Subcutaneous abdominal adipose tissue (tissue), 5 donors: ENCODE results near the gene NDUFA7.
A peak's percentile ranks its signal among the peaks of the same experiment; 100 is the strongest.

Experiments used
- H3K27ac ChIP-seq: one replicate; pipeline ENCODE4 v1.7.0; 2013; ENCODE audit warnings: low read depth, mild to moderate bottlenecking, inconsistent platforms, low read length, moderate library complexity
- H3K27me3 ChIP-seq, 5 donors: one replicate each; pipeline ENCODE4 v1.7.0; 2013; ENCODE audit warnings: low read length in 5 of 5, inconsistent platforms in 1 of 5; ENCODE audit not compliant: control insufficient read depth in 5 of 5, insufficient read depth in 4 of 5
- H3K36me3 ChIP-seq, 5 donors: one replicate each; pipeline ENCODE4 v1.7.0; 2013; ENCODE audit warnings: low read length in 5 of 5; ENCODE audit not compliant: control insufficient read depth in 5 of 5, insufficient read depth in 5 of 5
- H3K4me1 ChIP-seq, 5 donors: one replicate each; pipeline ENCODE4 v1.7.0; 2013; ENCODE audit warnings: low read length in 5 of 5, mild to moderate bottlenecking in 3 of 5, moderate library complexity in 1 of 5; ENCODE audit not compliant: control insufficient read depth in 5 of 5, insufficient read depth in 5 of 5
- H3K4me3 ChIP-seq, 5 donors: one replicate each; pipeline ENCODE4 v1.7.0; 2013; ENCODE audit warnings: low read length in 5 of 5, low read depth in 1 of 5
- H3K9ac ChIP-seq, 5 donors: one replicate each; pipeline ENCODE4 v1.7.0; 2013; ENCODE audit warnings: low read length in 5 of 5, mild to moderate bottlenecking in 4 of 5, moderate library complexity in 3 of 5
- H3K9me3 ChIP-seq, 5 donors: one replicate each; pipeline ENCODE4 v1.7.0; 2013; ENCODE audit warnings: low read length in 5 of 5; ENCODE audit not compliant: control insufficient read depth in 5 of 5
- donor health status: healthy.
- donor health status: healthy.
- donor health status: healthy.
- donor health status: healthy.
- donor health status: healthy.

Gene NDUFA7

GRCh38 chr19:8332976-8333766 lies 12.0 kb upstream of the NDUFA7 start:
- H3K4me1 ChIP-seq, result peaks cover 0 to 43% (median 28%) of the 10 kb centered on the region in 5 donors
- no peaks in the 10 kb centered on the region for H3K9me3 ChIP-seq
- no peak overlapping the region for H3K4me3 ChIP-seq
- H3K36me3 ChIP-seq, result peaks cover 0 to 30% (median 16%) of the 10 kb centered on the region in 5 donors
- H3K9ac ChIP-seq, result no peak overlapping the region
- H3K27ac ChIP-seq, result no peak overlapping the region
- peaks cover 8 to 17% (median 11%) of the 10 kb centered on the region in 5 donors for H3K27me3 ChIP-seq

GRCh38 chr19:8331263-8331845 lies 10.2 kb upstream of the NDUFA7 start:
- Histone ChIP-seq H3K36me3 (peaks cover 0 to 39% (median 26%) of the 10 kb centered on the region in 5 donors), H3K4me3 (no peak overlapping the region), H3K9me3 (peaks cover 0 to 5% (median 3%) of the 10 kb centered on the region in 5 donors), H3K9ac (no peak overlapping the region), H3K4me1 (peaks cover 0 to 32% (median 23%) of the 10 kb centered on the region in 5 donors), H3K27ac (no peak overlapping the region), H3K27me3 (peaks cover 8 to 17% (median 11%) of the 10 kb centered on the region in 5 donors)

GRCh38 chr19:8329996-8330395 lies 8.8 kb upstream of the NDUFA7 start:
- no peak overlapping the region for H3K27ac ChIP-seq
- peaks cover 5 to 17% (median 11%) of the 10 kb centered on the region in 5 donors for H3K27me3 ChIP-seq
- peaks cover 0 to 5% (median 3%) of the 10 kb centered on the region in 5 donors for H3K9me3 ChIP-seq
- H3K36me3 ChIP-seq, result peaks cover 0 to 39% (median 26%) of the 10 kb centered on the region in 5 donors
- no peak overlapping the region for H3K4me3 ChIP-seq
- H3K9ac ChIP-seq, result no peak overlapping the region
- H3K4me1 ChIP-seq, result peaks cover 0 to 22% (median 18%) of the 10 kb centered on the region in 5 donors

GRCh38 chr19:8325454-8325853 lies 4.3 kb upstream of the NDUFA7 start:
- H3K27ac ChIP-seq, result no peak overlapping the region

GRCh38 chr19:8324186-8325050 lies 3.2 kb upstream of the NDUFA7 start:
- Histone ChIP-seq H3K27ac (no peak overlapping the region), H3K36me3 (peaks cover 0 to 39% (median 34%) of the 10 kb centered on the region in 5 donors), H3K4me1 (peaks cover 7 to 43% (median 39%) of the 10 kb centered on the region in 5 donors)

More at GRCh38 chr19:8325454-8325853, 4.3 kb upstream of the NDUFA7 start:
- Histone ChIP-seq H3K9me3 (peaks cover 0 to 5% (median 3%) of the 10 kb centered on the region in 5 donors), H3K4me3 (no peak overlapping the region), H3K27me3 (no peaks in the 10 kb centered on the region), H3K9ac (no peak overlapping the region), H3K36me3 (peaks cover 0 to 48% (median 41%) of the 10 kb centered on the region in 5 donors), H3K4me1 (peaks cover 4 to 37% (median 30%) of the 10 kb centered on the region in 5 donors)

GRCh38 chr19:8323781-8324185 lies 2.6 kb upstream of the NDUFA7 start:
- no peak overlapping the region for H3K27ac ChIP-seq
- H3K4me1 ChIP-seq, result peaks cover 7 to 43% (median 39%) of the 10 kb centered on the region in 5 donors
- peaks cover 0 to 39% (median 33%) of the 10 kb centered on the region in 5 donors for H3K36me3 ChIP-seq
- no peak overlapping the region for H3K4me3 ChIP-seq
- peaks cover 0 to 5% (median 3%) of the 10 kb centered on the region in 5 donors for H3K9me3 ChIP-seq
- peak overlapping the region in 1 of 5 donors; percentile 35 for H3K9ac ChIP-seq
- H3K27me3 ChIP-seq, result no peaks in the 10 kb centered on the region

More at GRCh38 chr19:8324186-8325050, 3.2 kb upstream of the NDUFA7 start:
- Histone ChIP-seq H3K27me3 (no peaks in the 10 kb centered on the region), H3K9ac (peak overlapping the region in 1 of 5 donors; percentile 35), H3K9me3 (peaks cover 0 to 5% (median 3%) of the 10 kb centered on the region in 5 donors), H3K4me3 (no peak overlapping the region)

- Histone ChIP-seq H3K9me3 (peaks cover 0 to 5% (median 3%) of the 10 kb centered on the region in 5 donors), H3K27me3 (no peaks in the 10 kb centered on the region), H3K9ac (peak overlapping the region; percentile 68 to 99 (median 92)), H3K4me3 (peak overlapping the region; percentile 82 to 99 (median 95)), H3K36me3 (peaks cover 0 to 35% (median 29%) of the 10 kb centered on the region in 5 donors), H3K4me1 (peaks cover 7 to 43% (median 39%) of the 10 kb centered on the region in 5 donors), H3K27ac (peak overlapping the region; percentile 89)
These were observed 1.4 kb upstream of the NDUFA7 start for GRCh38 chr19:8322638-8322997.

GRCh38 chr19:8321986-8322637 lies 937 bp upstream of the NDUFA7 start:
- Histone ChIP-seq H3K36me3 (peaks cover 0 to 34% (median 27%) of the 10 kb centered on the region in 5 donors), H3K4me1 (peaks cover 7 to 43% (median 39%) of the 10 kb centered on the region in 5 donors), H3K27me3 (no peaks in the 10 kb centered on the region), H3K4me3 (peak overlapping the region; percentile 82 to 99 (median 95)), H3K9ac (peak overlapping the region; percentile 68 to 99 (median 92)), H3K27ac (peak overlapping the region; percentile 89), H3K9me3 (peaks cover 0 to 5% (median 3%) of the 10 kb centered on the region in 5 donors)

- H3K27me3 ChIP-seq, result no peaks in the 10 kb centered on the region
- peaks cover 0 to 36% (median 31%) of the 10 kb centered on the region in 5 donors for H3K36me3 ChIP-seq
- H3K27ac ChIP-seq, result peak overlapping the region; percentile 89
- H3K9me3 ChIP-seq, result no peaks in the 10 kb centered on the region
- H3K4me1 ChIP-seq, result peaks cover 7 to 51% (median 39%) of the 10 kb centered on the region in 5 donors
- H3K4me3 ChIP-seq, result peak overlapping the region; percentile 82 to 99 (median 97)
- peak overlapping the region; percentile 92 to 99 (median 98) for H3K9ac ChIP-seq
These were observed 560 bp downstream of the NDUFA7 start for GRCh38 chr19:8320564-8321066.
